K562 (cell line): ENCODE measurements around the gene LRRC61. TPM values are rescaled to one million over a fixed set of nuclear protein-coding genes. Genes with fewer than 3 reads are reported as not detected.

Source experiments
- ASH1L ChIP-seq: fragments of 450-650 bp; IDR thresholded peaks from 2 replicates; pipeline ENCODE4 v1.6.1; 2018; ENCODE audit warnings: borderline replicate concordance, mild to moderate bottlenecking, low read depth; ENCODE audit not compliant: partially characterized antibody
- CHCHD3 ChIP-seq: fragments of 250-450 bp; sonication (Bioruptor Pico); IDR thresholded peaks from 2 replicates; pipeline ENCODE4 v2.1.2; 2022; ENCODE audit warnings: mild to moderate bottlenecking
- IRF2 ChIP-seq: sonication (generic); formaldehyde crosslinking; IDR thresholded peaks from 2 replicates; pipeline ENCODE4 v1.8.1; 2022; ENCODE audit warnings: mild to moderate bottlenecking, missing genetic modification reagents
- MTA1 ChIP-seq: fragments of 450-650 bp; IDR thresholded peaks from 2 replicates; pipeline ENCODE4 v1.6.1; 2017; ENCODE audit warnings: borderline replicate concordance
- POLR2A ChIP-seq: fragments of 450-650 bp; conservative IDR thresholded peaks from 2 replicates; pipeline ENCODE4 v1.6.1; 2016
- SAFB2 ChIP-seq: fragments of 200-400 bp; formaldehyde crosslinking; IDR thresholded peaks from 2 replicates; pipeline ENCODE4 v1.6.1; 2018; ENCODE audit warnings: borderline replicate concordance, low read length, low read depth, moderate library complexity; ENCODE audit not compliant: severe bottlenecking
- SRSF7 ChIP-seq: fragments of 200-400 bp; formaldehyde crosslinking; optimal IDR thresholded peaks from 2 replicates; pipeline ENCODE3; 2017; ENCODE audit warnings: mild to moderate bottlenecking, low read depth, low read length
- TARDBP ChIP-seq: fragments of 450-650 bp; IDR thresholded peaks from 2 replicates; pipeline ENCODE4 v1.6.1; 2016
- TBP ChIP-seq: optimal IDR thresholded peaks from 2 replicates; pipeline ENCODE3; 2011; ENCODE audit warnings: low read depth, low read length, improper control_type of control experiment
- THRAP3 ChIP-seq: fragments of 450-650 bp; IDR thresholded peaks from 2 replicates; pipeline ENCODE4 v1.6.1; 2016; ENCODE audit warnings: mild to moderate bottlenecking, inconsistent platforms, borderline replicate concordance
- ZNF197 ChIP-seq: fragments of 200-800 bp; sonication (Bioruptor generic); IDR thresholded peaks from 2 replicates; pipeline ENCODE4 v1.6.1; 2016; ENCODE audit warnings: low read depth, missing genetic modification characterization, missing compliant biosample characterization
- ZNF696 ChIP-seq: fragments of 250-450 bp; sonication (Bioruptor Pico); conservative IDR thresholded peaks from 2 replicates; pipeline ENCODE4 v1.4.0; 2020; ENCODE audit warnings: mild to moderate bottlenecking, moderate library complexity
- ZNF764 ChIP-seq: fragments of 250-450 bp; sonication (Bioruptor Pico); IDR thresholded peaks from 2 replicates; pipeline ENCODE4 v1.4.0; 2020; ENCODE audit warnings: low read depth, mild to moderate bottlenecking, moderate library complexity
- polyA plus RNA-seq, 8 experiments: library from polyadenylated mRNA; depleted of rRNA in 4 of 8; stranded (reverse) in 5 of 8; unstranded in 3 of 8; fragments of >200 nt; fragmentation: Nextera tagmentation in 2 of 8; fragmentation: Illumina TruSeq in 1 of 8; extraction: Ambion mirVana in 2 of 8; extraction: Trizol in 1 of 8; gene quantifications; 2 replicates each; pipeline versions ENCODE4 v1.2.1 to v1.2.3, GENCODE V29; 2011 to 2014; ENCODE audit warnings: inconsistent platforms in 1 of 8, missing spikeins in 1 of 8
- total RNA-seq, 7 experiments: library from RNA; depleted of rRNA in 6 of 7; stranded (reverse); fragments of >200 nt in 6 of 7; fragmentation: Illumina TruSeq in 2 of 7; extraction: Trizol in 2 of 7; gene quantifications; 2 replicates each; pipeline versions ENCODE4 v1.2.1 to v1.2.3, GENCODE V29; 2011 to 2021; ENCODE audit warnings: low replicate concordance in 1 of 7
- TF ChIP-seq, protein P1 (sequence below): fragments of 450-650 bp; IDR thresholded peaks from 2 replicates; pipeline ENCODE4 v1.6.1; 2017; ENCODE audit warnings: antibody characterized with exemption, mild to moderate bottlenecking
- TF ChIP-seq, protein P2 (sequence below), 3 experiments: IDR thresholded peaks in 2 of 3; conservative IDR thresholded peaks in 1 of 3; 2 replicates each; pipeline ENCODE4 v1.5.1; 2011 to 2012; ENCODE audit warnings: low read length in 3 of 3, mild to moderate bottlenecking in 3 of 3, control low read depth in 2 of 3, improper control_type of control experiment in 1 of 3, inconsistent platforms in 1 of 3, low read depth in 1 of 3, mixed read lengths in 1 of 3, moderate library complexity in 1 of 3; ENCODE audit not compliant: insufficient read depth in 2 of 3
- TF ChIP-seq, protein P3 (sequence below): fragments of 450-650 bp; IDR thresholded peaks from 2 replicates; pipeline ENCODE4 v1.6.1; 2016; ENCODE audit warnings: borderline replicate concordance
- TF ChIP-seq, protein P4 (sequence below): fragments of 200-800 bp; sonication (Bioruptor generic); IDR thresholded peaks from 2 replicates; pipeline ENCODE4 v1.6.1; 2017; ENCODE audit warnings: missing genetic modification characterization, missing compliant biosample characterization

The LRRC61 gene
- total and polyA plus RNA-seq, 9 of the 15 experiments (the other 6 are each of a cell fraction or from before 2014, with no cell fraction given), result 1.3 to 55.2 (median 35.2) TPM

DNA sequence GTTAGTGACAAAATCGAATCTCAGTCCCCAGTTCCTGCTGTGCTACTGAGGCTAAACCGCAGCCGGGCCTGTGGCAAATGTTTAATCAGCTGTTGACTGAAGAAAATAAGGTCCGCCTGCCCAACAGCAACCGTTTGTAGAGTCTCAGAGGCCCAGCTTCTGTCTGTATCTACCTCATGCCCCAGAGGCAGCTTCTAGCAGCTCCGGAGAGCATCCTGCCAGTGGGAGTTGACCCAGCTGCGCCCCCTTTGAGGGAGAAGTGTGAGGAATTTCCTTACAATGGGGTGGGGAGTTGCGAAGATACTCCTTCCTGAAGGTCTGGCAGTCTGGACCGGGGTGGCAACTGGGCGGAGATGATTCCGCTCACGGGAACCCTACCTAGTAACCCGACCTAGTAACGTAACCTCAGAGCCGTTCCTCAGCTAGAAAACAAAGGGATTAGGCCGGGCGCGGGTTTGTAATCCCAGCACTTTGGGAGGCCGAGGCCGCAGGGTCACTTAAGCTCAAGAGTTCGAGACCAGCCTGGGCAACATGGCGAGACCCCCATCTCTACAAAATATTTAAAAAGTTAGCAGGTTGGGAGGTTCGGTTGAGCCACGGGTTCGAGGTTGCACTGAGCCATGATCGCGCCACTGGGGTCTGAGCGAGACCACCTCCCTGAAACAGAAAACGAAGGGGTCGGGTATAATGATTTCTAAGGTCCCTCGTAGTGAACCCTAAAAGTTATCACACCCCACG, 55.1 kb downstream of the LRRC61 start (continued):
- TF ChIP-seq, protein P1, sequence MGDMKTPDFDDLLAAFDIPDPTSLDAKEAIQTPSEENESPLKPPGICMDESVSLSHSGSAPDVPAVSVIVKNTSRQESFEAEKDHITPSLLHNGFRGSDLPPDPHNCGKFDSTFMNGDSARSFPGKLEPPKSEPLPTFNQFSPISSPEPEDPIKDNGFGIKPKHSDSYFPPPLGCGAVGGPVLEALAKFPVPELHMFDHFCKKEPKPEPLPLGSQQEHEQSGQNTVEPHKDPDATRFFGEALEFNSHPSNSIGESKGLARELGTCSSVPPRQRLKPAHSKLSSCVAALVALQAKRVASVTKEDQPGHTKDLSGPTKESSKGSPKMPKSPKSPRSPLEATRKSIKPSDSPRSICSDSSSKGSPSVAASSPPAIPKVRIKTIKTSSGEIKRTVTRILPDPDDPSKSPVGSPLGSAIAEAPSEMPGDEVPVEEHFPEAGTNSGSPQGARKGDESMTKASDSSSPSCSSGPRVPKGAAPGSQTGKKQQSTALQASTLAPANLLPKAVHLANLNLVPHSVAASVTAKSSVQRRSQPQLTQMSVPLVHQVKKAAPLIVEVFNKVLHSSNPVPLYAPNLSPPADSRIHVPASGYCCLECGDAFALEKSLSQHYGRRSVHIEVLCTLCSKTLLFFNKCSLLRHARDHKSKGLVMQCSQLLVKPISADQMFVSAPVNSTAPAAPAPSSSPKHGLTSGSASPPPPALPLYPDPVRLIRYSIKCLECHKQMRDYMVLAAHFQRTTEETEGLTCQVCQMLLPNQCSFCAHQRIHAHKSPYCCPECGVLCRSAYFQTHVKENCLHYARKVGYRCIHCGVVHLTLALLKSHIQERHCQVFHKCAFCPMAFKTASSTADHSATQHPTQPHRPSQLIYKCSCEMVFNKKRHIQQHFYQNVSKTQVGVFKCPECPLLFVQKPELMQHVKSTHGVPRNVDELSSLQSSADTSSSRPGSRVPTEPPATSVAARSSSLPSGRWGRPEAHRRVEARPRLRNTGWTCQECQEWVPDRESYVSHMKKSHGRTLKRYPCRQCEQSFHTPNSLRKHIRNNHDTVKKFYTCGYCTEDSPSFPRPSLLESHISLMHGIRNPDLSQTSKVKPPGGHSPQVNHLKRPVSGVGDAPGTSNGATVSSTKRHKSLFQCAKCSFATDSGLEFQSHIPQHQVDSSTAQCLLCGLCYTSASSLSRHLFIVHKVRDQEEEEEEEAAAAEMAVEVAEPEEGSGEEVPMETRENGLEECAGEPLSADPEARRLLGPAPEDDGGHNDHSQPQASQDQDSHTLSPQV, result peak; percentile 81
- TF ChIP-seq TARDBP (no peak), ZNF696 (CRISPR knock-in tag) (no peak), THRAP3 (no peak), SAFB2 (no peak), IRF2 (CRISPR knock-in tag) (no peak), ASH1L (no peak), ZNF197 (CRISPR knock-in tag) (no peak), MTA1 (no peak; the same call in 1 of the 2 replicates), TBP (peak; percentile 52), ZNF764 (CRISPR knock-in tag) (peak; percentile 33; the same call in 1 of the 2 replicates), CHCHD3 (CRISPR knock-in tag) (no peak), SRSF7 (no peak), POLR2A (no peak)
- TF ChIP-seq, protein P2, sequence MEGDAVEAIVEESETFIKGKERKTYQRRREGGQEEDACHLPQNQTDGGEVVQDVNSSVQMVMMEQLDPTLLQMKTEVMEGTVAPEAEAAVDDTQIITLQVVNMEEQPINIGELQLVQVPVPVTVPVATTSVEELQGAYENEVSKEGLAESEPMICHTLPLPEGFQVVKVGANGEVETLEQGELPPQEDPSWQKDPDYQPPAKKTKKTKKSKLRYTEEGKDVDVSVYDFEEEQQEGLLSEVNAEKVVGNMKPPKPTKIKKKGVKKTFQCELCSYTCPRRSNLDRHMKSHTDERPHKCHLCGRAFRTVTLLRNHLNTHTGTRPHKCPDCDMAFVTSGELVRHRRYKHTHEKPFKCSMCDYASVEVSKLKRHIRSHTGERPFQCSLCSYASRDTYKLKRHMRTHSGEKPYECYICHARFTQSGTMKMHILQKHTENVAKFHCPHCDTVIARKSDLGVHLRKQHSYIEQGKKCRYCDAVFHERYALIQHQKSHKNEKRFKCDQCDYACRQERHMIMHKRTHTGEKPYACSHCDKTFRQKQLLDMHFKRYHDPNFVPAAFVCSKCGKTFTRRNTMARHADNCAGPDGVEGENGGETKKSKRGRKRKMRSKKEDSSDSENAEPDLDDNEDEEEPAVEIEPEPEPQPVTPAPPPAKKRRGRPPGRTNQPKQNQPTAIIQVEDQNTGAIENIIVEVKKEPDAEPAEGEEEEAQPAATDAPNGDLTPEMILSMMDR (IDR thresholded peaks at IDR 0.05 in 2 of 3, conservative IDR thresholded peaks at IDR 0.05 in 1 of 3; ENCODE audit: insufficient read depth in 2 of 3, low read depth in 1 of 3, low read length in 3 of 3), result peak; percentile 52 to 66 (median 62); a peak in 5 of 6 replicates
- TF ChIP-seq, protein P3, sequence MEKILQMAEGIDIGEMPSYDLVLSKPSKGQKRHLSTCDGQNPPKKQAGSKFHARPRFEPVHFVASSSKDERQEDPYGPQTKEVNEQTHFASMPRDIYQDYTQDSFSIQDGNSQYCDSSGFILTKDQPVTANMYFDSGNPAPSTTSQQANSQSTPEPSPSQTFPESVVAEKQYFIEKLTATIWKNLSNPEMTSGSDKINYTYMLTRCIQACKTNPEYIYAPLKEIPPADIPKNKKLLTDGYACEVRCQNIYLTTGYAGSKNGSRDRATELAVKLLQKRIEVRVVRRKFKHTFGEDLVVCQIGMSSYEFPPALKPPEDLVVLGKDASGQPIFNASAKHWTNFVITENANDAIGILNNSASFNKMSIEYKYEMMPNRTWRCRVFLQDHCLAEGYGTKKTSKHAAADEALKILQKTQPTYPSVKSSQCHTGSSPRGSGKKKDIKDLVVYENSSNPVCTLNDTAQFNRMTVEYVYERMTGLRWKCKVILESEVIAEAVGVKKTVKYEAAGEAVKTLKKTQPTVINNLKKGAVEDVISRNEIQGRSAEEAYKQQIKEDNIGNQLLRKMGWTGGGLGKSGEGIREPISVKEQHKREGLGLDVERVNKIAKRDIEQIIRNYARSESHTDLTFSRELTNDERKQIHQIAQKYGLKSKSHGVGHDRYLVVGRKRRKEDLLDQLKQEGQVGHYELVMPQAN, result no peak
- TF ChIP-seq, protein P4, sequence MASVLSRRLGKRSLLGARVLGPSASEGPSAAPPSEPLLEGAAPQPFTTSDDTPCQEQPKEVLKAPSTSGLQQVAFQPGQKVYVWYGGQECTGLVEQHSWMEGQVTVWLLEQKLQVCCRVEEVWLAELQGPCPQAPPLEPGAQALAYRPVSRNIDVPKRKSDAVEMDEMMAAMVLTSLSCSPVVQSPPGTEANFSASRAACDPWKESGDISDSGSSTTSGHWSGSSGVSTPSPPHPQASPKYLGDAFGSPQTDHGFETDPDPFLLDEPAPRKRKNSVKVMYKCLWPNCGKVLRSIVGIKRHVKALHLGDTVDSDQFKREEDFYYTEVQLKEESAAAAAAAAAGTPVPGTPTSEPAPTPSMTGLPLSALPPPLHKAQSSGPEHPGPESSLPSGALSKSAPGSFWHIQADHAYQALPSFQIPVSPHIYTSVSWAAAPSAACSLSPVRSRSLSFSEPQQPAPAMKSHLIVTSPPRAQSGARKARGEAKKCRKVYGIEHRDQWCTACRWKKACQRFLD (CRISPR knock-in tag), result no peak
